HCT116 (cell line): Measurements from ENCODE around the gene LRRTM4. TPM values are rescaled to one million over a fixed set of nuclear protein-coding genes. Genes with fewer than 3 reads are reported as not detected.

Source experiments
- ATAC-seq: fragments of 200-7000 bp; cut with Tn5 transposase; 2 replicates; pipeline ENCODE4 v1.9.1; 2020; ENCODE audit warnings: mild to moderate bottlenecking, moderate library complexity
- BruUV-seq: library from RNA; stranded (reverse); fragments of 400-500 nt; replicated peaks from 2 replicates; lab custom pipeline; 2021; lab: Mats Ljungman, UMichigan
- CTCF ChIA-PET: fragments of 300-600 bp; sonication (Branson Sonifier 250); formaldehyde crosslinking; loops from one replicate; lab custom pipeline; 2021; ENCODE audit warnings: antibody characterized with exemption; lab: Charles Lee
- POLR2A ChIA-PET: fragments of 300-600, 350-600 bp; sonication (Branson Sonifier 250); formaldehyde crosslinking; loops from one replicate; lab custom pipeline; 2021; ENCODE audit warnings: antibody characterized with exemption; lab: Charles Lee
- RAD21 ChIA-PET, 2 experiments: fragments of 300-600 bp; sonication (Branson Sonifier 250); formaldehyde crosslinking; loops; one replicate each; lab custom pipeline; 2023; ENCODE audit warnings: low total read pairs in 2 of 2; ENCODE audit not compliant: uncharacterized antibody in 2 of 2, unreplicated experiment in 2 of 2, low non-redundant PET in 1 of 2; lab: Charles Lee
- DNase-seq: peaks from one replicate; pipeline ENCODE4 v3.0.0-alpha.2; 2010; ENCODE audit warnings: low read depth, low spot score
- H2AFZ ChIP-seq: fragments of 200-600 bp; shearing (Covaris generic), sonication (generic); 2 replicates; pipeline ENCODE4 v1.6.1; 2017; ENCODE audit warnings: low read depth, mixed run types, mixed read lengths, antibody characterized with exemption, low read length; ENCODE audit not compliant: poor library complexity, severe bottlenecking
- H3K27ac ChIP-seq: 2 replicates; pipeline ENCODE4 v1.5.1; 2012; ENCODE audit warnings: low read depth, low read length
- H3K27me3 ChIP-seq: fragments of 200-600 bp; sonication (generic); 2 replicates; pipeline ENCODE4 v1.6.1; 2016; ENCODE audit warnings: mixed run types, low read length, mixed read lengths; ENCODE audit not compliant: insufficient read depth
- H3K36me3 ChIP-seq, 2 experiments: fragments of 200-500 bp in 1 of 2; fragments of 200-600 bp in 1 of 2; sonication (Bioruptor generic) in 1 of 2; sonication (generic) in 1 of 2; 2 replicates each; pipeline versions ENCODE4 v1.5.1 to v1.6.1; 2014 to 2016; ENCODE audit warnings: low read length in 2 of 2, inconsistent platforms in 1 of 2, mixed read lengths in 1 of 2, mixed run types in 1 of 2; ENCODE audit not compliant: insufficient read depth in 2 of 2, control insufficient read depth in 1 of 2
- H3K4me1 ChIP-seq, 2 experiments: fragments of 200-600 bp in 1 of 2; sonication (generic) in 1 of 2; 2 replicates each; pipeline versions ENCODE4 v1.5.1 to v1.6.1; 2012 to 2017; ENCODE audit warnings: low read length in 2 of 2, inconsistent platforms in 1 of 2, mild to moderate bottlenecking in 1 of 2, mixed read lengths in 1 of 2, mixed run types in 1 of 2, moderate library complexity in 1 of 2; ENCODE audit not compliant: insufficient read depth in 2 of 2, control insufficient read depth in 1 of 2
- H3K4me2 ChIP-seq: fragments of 200-600 bp; sonication (generic); 2 replicates; pipeline ENCODE4 v1.6.1; 2017; ENCODE audit warnings: mixed run types, low read length, mixed read lengths
- H3K4me3 ChIP-seq, 2 experiments: fragments of 200-600 bp in 1 of 2; sonication (generic) in 1 of 2; replicated peaks in 1 of 2; 2 replicates each; pipeline ENCODE4 v1.5.1; 2011 to 2016; ENCODE audit warnings: low read length in 2 of 2, control low read depth in 1 of 2, low read depth in 1 of 2, mild to moderate bottlenecking in 1 of 2, mixed read lengths in 1 of 2, mixed run types in 1 of 2
- H3K79me2 ChIP-seq: fragments of 200-600 bp; sonication (generic); 2 replicates; pipeline ENCODE4 v1.6.1; 2017; ENCODE audit warnings: mild to moderate bottlenecking, mixed run types, low read length, moderate library complexity, mixed read lengths; ENCODE audit not compliant: insufficient read depth
- H3K9ac ChIP-seq: fragments of 200-600 bp; sonication (generic); 2 replicates; pipeline ENCODE4 v1.6.1; 2016; ENCODE audit warnings: low read length, mixed read lengths
- H3K9me2 ChIP-seq: fragments of 200-600 bp; sonication (generic), shearing (Covaris generic); 2 replicates; pipeline ENCODE4 v1.6.1; 2017; ENCODE audit warnings: mixed run types, mild to moderate bottlenecking, moderate library complexity; ENCODE audit not compliant: insufficient read depth
- H3K9me3 ChIP-seq, 2 experiments: fragments of 200-500 bp in 1 of 2; fragments of 200-600 bp in 1 of 2; sonication (Bioruptor generic) in 1 of 2; sonication (generic) in 1 of 2; 2 replicates each; pipeline ENCODE4 v1.6.1; 2014 to 2017; ENCODE audit warnings: low read length in 2 of 2, mixed read lengths in 2 of 2, inconsistent platforms in 1 of 2, low read depth in 1 of 2, mild to moderate bottlenecking in 1 of 2, mixed run types in 1 of 2, moderate library complexity in 1 of 2; ENCODE audit not compliant: control insufficient read depth in 1 of 2, insufficient read depth in 1 of 2
- H4K20me1 ChIP-seq: fragments of 200-600 bp; sonication (generic), shearing (Covaris generic); 2 replicates; pipeline ENCODE4 v1.6.1; 2017; ENCODE audit warnings: mixed run types, mild to moderate bottlenecking, moderate library complexity; ENCODE audit not compliant: insufficient read depth
- CBX3 ChIP-seq: IDR thresholded peaks from 2 replicates; pipeline ENCODE4 v1.6.1; 2012; ENCODE audit warnings: low read depth
- CEBPB ChIP-seq: IDR thresholded peaks from 2 replicates; pipeline ENCODE4 v1.6.1; 2012; ENCODE audit warnings: low read depth
- ELF1 ChIP-seq: IDR thresholded peaks from 2 replicates; pipeline ENCODE4 v1.6.1; 2012; ENCODE audit warnings: low read depth, borderline replicate concordance
- EZH2 ChIP-seq: fragments of 200-600 bp; sonication (generic); IDR thresholded peaks from 2 replicates; pipeline ENCODE4 v1.6.1; 2017; ENCODE audit warnings: antibody characterized with exemption, mixed run types
- EZH2phosphoT487 ChIP-seq: fragments of 200-600 bp; IDR thresholded peaks from 2 replicates; pipeline ENCODE4 v1.6.1; 2018; ENCODE audit warnings: antibody characterized with exemption, borderline replicate concordance
- FOSL1 ChIP-seq: IDR thresholded peaks from 2 replicates; pipeline ENCODE4 v1.6.1; 2012; ENCODE audit warnings: low read depth
- JUND ChIP-seq: IDR thresholded peaks from 2 replicates; pipeline ENCODE4 v1.6.1; 2012
- POLR2A ChIP-seq: IDR thresholded peaks from 2 replicates; pipeline ENCODE4 v1.7.0; 2011; ENCODE audit warnings: borderline replicate concordance; ENCODE audit not compliant: insufficient read depth, insufficient read length; ENCODE audit errors: extremely low read depth
- POLR2AphosphoS5 ChIP-seq: IDR thresholded peaks from 2 replicates; pipeline ENCODE4 v1.6.1; 2011; ENCODE audit warnings: mild to moderate bottlenecking, low read depth, low read length, moderate library complexity
- SP1 ChIP-seq: IDR thresholded peaks from 2 replicates; pipeline ENCODE4 v1.6.1; 2012; ENCODE audit warnings: low read depth
- SRF ChIP-seq: IDR thresholded peaks from 2 replicates; pipeline ENCODE4 v1.6.1; 2012; ENCODE audit warnings: low read depth
- TCF7L2 ChIP-seq: IDR thresholded peaks from 2 replicates; pipeline ENCODE4 v1.7.0; 2011; ENCODE audit warnings: borderline replicate concordance, inconsistent platforms; ENCODE audit not compliant: insufficient read depth, insufficient read length; ENCODE audit errors: extremely low read depth
- ZFX ChIP-seq: fragments of 450-650 bp; IDR thresholded peaks from 2 replicates; pipeline ENCODE4 v1.6.1; 2017
- ZNF274 ChIP-seq: fragments of 200-500 bp; sonication (Bioruptor generic); IDR thresholded peaks from 2 replicates; pipeline ENCODE4 v1.6.1; 2014; ENCODE audit warnings: mild to moderate bottlenecking, low read depth, low read length, inconsistent platforms
- intact Hi-C: fragments of 100-400 bp; cut with micrococcal nuclease; formaldehyde crosslinking; loops from 2 replicates; pipeline ENCODE4 v1.10.0; 2022
- total RNA-seq: library from RNA; stranded (reverse); gene quantifications from one replicate; pipeline ENCODE4 v1.2.1, GENCODE V29; 2021; ENCODE audit not compliant: unreplicated experiment
- TF ChIP-seq, protein P1 (sequence below), 3 experiments: fragments of 200-600 bp in 1 of 3; sonication (generic) in 1 of 3; IDR thresholded peaks in 2 of 3; conservative IDR thresholded peaks in 1 of 3; 2 replicates each; pipeline ENCODE4 v1.5.1; 2012 to 2017; ENCODE audit warnings: low read depth in 2 of 3, low read length in 2 of 3, antibody characterized with exemption in 1 of 3, borderline replicate concordance in 1 of 3, control low read depth in 1 of 3, mild to moderate bottlenecking in 1 of 3, mixed read lengths in 1 of 3, mixed run types in 1 of 3, moderate library complexity in 1 of 3; ENCODE audit not compliant: insufficient read depth in 1 of 3
- TF ChIP-seq, protein P2 (sequence below): IDR thresholded peaks from 2 replicates; pipeline ENCODE4 v1.6.1; 2012; ENCODE audit warnings: low read depth
- TF ChIP-seq, protein P3 (sequence below): IDR thresholded peaks from 2 replicates; pipeline ENCODE4 v1.6.1; 2012
- TF ChIP-seq, protein P4 (sequence below): IDR thresholded peaks from 2 replicates; pipeline ENCODE4 v1.6.1; 2011; ENCODE audit warnings: mild to moderate bottlenecking, low read length, moderate library complexity; ENCODE audit not compliant: insufficient replicate concordance; ENCODE audit errors: extremely low read depth
- TF ChIP-seq, protein P5 (sequence below): IDR thresholded peaks from 2 replicates; pipeline ENCODE4 v1.6.1; 2012

The LRRTM4 gene
- total RNA-seq, 1 experiment from 2014 or later = 0.25 TPM

DNA sequence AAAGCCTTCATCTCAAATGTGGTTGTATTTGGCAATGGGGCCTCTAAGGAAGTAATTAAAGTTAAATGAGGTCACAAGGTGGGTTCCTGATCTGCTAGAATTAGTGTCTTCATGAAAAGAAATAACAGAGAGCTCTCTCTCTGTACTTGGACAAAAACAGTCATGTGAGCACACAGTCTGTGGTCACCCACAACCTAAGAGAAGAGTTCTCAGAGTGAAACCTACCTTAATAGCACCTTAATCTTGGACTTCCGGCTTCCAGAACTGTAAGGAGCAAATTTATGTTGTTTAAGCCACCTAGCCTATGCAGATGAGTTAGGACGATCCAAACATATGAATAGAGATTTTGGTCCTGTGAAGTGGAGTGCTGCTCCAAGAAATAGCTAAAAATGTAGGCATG lies 758.9 kb downstream of the LRRTM4 start:
- intact Hi-C loops = no loop called here
- no peak overlapping the region for H2AFZ ChIP-seq
- TF ChIP-seq, protein P1, sequence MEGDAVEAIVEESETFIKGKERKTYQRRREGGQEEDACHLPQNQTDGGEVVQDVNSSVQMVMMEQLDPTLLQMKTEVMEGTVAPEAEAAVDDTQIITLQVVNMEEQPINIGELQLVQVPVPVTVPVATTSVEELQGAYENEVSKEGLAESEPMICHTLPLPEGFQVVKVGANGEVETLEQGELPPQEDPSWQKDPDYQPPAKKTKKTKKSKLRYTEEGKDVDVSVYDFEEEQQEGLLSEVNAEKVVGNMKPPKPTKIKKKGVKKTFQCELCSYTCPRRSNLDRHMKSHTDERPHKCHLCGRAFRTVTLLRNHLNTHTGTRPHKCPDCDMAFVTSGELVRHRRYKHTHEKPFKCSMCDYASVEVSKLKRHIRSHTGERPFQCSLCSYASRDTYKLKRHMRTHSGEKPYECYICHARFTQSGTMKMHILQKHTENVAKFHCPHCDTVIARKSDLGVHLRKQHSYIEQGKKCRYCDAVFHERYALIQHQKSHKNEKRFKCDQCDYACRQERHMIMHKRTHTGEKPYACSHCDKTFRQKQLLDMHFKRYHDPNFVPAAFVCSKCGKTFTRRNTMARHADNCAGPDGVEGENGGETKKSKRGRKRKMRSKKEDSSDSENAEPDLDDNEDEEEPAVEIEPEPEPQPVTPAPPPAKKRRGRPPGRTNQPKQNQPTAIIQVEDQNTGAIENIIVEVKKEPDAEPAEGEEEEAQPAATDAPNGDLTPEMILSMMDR (IDR thresholded peaks at IDR 0.05 in 2 of 3, conservative IDR thresholded peaks at IDR 0.05 in 1 of 3; ENCODE audit: borderline replicate concordance in 1 of 3, insufficient read depth in 1 of 3, low read depth in 2 of 3, low read length in 2 of 3) = no peak
- TF ChIP-seq CBX3 = no peak
- TF ChIP-seq, protein P2, sequence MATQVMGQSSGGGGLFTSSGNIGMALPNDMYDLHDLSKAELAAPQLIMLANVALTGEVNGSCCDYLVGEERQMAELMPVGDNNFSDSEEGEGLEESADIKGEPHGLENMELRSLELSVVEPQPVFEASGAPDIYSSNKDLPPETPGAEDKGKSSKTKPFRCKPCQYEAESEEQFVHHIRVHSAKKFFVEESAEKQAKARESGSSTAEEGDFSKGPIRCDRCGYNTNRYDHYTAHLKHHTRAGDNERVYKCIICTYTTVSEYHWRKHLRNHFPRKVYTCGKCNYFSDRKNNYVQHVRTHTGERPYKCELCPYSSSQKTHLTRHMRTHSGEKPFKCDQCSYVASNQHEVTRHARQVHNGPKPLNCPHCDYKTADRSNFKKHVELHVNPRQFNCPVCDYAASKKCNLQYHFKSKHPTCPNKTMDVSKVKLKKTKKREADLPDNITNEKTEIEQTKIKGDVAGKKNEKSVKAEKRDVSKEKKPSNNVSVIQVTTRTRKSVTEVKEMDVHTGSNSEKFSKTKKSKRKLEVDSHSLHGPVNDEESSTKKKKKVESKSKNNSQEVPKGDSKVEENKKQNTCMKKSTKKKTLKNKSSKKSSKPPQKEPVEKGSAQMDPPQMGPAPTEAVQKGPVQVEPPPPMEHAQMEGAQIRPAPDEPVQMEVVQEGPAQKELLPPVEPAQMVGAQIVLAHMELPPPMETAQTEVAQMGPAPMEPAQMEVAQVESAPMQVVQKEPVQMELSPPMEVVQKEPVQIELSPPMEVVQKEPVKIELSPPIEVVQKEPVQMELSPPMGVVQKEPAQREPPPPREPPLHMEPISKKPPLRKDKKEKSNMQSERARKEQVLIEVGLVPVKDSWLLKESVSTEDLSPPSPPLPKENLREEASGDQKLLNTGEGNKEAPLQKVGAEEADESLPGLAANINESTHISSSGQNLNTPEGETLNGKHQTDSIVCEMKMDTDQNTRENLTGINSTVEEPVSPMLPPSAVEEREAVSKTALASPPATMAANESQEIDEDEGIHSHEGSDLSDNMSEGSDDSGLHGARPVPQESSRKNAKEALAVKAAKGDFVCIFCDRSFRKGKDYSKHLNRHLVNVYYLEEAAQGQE = no peak
- no peak for TF ChIP-seq POLR2AphosphoS5
- TF ChIP-seq, protein P3, sequence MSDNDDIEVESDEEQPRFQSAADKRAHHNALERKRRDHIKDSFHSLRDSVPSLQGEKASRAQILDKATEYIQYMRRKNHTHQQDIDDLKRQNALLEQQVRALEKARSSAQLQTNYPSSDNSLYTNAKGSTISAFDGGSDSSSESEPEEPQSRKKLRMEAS = no peak
- no peak for TF ChIP-seq TCF7L2
- TF ChIP-seq SP1 = no peak
- no peak for TF ChIP-seq EZH2
- TF ChIP-seq, protein P4, sequence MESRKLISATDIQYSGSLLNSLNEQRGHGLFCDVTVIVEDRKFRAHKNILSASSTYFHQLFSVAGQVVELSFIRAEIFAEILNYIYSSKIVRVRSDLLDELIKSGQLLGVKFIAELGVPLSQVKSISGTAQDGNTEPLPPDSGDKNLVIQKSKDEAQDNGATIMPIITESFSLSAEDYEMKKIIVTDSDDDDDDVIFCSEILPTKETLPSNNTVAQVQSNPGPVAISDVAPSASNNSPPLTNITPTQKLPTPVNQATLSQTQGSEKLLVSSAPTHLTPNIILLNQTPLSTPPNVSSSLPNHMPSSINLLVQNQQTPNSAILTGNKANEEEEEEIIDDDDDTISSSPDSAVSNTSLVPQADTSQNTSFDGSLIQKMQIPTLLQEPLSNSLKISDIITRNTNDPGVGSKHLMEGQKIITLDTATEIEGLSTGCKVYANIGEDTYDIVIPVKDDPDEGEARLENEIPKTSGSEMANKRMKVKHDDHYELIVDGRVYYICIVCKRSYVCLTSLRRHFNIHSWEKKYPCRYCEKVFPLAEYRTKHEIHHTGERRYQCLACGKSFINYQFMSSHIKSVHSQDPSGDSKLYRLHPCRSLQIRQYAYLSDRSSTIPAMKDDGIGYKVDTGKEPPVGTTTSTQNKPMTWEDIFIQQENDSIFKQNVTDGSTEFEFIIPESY = no peak
- no peak for TF ChIP-seq CEBPB
- no peak for TF ChIP-seq ZFX
- no peak for TF ChIP-seq SRF
- TF ChIP-seq EZH2phosphoT487 = no peak
- TF ChIP-seq ELF1 = no peak
- TF ChIP-seq ZNF274 = no peak
- no peak for TF ChIP-seq FOSL1
- TF ChIP-seq JUND = no peak
- TF ChIP-seq POLR2A = no peak
- TF ChIP-seq, protein P5, sequence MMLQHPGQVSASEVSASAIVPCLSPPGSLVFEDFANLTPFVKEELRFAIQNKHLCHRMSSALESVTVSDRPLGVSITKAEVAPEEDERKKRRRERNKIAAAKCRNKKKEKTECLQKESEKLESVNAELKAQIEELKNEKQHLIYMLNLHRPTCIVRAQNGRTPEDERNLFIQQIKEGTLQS = no peak
- no peak for DNase-seq
- peaks cover 16 to 52% of the 10 kb centered on the region in 2 experiments; a peak in 2 of 4 replicates for H3K9me3 ChIP-seq
- H3K79me2 ChIP-seq = no peaks in the 10 kb centered on the region
- ATAC-seq = no peak
- CTCF ChIA-PET = no interaction called here
- no peak overlapping the region for H3K9ac ChIP-seq
- no peak overlapping the region for H3K27ac ChIP-seq
- no peaks in the 10 kb centered on the region for H3K36me3 ChIP-seq
- H3K4me1 ChIP-seq = no peaks in the 10 kb centered on the region
- no peak overlapping the region for H3K4me2 ChIP-seq
- POLR2A ChIA-PET = no interaction called here
- RAD21 ChIA-PET = no interaction called here
- no peaks in the 10 kb centered on the region for H3K27me3 ChIP-seq
- no peaks in the 10 kb centered on the region for H4K20me1 ChIP-seq
- no TSS peak for BruUV-seq
- no peak overlapping the region for H3K4me3 ChIP-seq
- H3K9me2 ChIP-seq = no peaks in the 10 kb centered on the region
